GM10248 (cell line): ENCODE measurements around the gene DOCK11.

Experiments used
- CTCF ChIA-PET: fragments of 300-600 bp; sonication (Branson Sonifier 250); formaldehyde crosslinking; extraction: SDS; loops from one replicate; lab custom pipeline; 2021; ENCODE audit warnings: antibody characterized with exemption; lab: Yijun Ruan, JAX
- POLR2A ChIA-PET: fragments of 350-650 bp; sonication (Branson Sonifier 250); formaldehyde crosslinking; extraction: SDS; loops from one replicate; lab custom pipeline; 2020; ENCODE audit warnings: antibody characterized with exemption; lab: Yijun Ruan, JAX
- DNase-seq: peaks from one replicate; pipeline ENCODE4 v3.0.0; 2012; ENCODE audit errors: extremely low spot score
- TF ChIP-seq, protein P1 (sequence below): IDR thresholded peaks from 2 replicates; pipeline ENCODE4 v1.5.1; 2012; ENCODE audit warnings: mild to moderate bottlenecking, low read depth; ENCODE audit errors: extremely low read depth, missing control alignments, control extremely low read depth

DOCK11 gene

DNA sequence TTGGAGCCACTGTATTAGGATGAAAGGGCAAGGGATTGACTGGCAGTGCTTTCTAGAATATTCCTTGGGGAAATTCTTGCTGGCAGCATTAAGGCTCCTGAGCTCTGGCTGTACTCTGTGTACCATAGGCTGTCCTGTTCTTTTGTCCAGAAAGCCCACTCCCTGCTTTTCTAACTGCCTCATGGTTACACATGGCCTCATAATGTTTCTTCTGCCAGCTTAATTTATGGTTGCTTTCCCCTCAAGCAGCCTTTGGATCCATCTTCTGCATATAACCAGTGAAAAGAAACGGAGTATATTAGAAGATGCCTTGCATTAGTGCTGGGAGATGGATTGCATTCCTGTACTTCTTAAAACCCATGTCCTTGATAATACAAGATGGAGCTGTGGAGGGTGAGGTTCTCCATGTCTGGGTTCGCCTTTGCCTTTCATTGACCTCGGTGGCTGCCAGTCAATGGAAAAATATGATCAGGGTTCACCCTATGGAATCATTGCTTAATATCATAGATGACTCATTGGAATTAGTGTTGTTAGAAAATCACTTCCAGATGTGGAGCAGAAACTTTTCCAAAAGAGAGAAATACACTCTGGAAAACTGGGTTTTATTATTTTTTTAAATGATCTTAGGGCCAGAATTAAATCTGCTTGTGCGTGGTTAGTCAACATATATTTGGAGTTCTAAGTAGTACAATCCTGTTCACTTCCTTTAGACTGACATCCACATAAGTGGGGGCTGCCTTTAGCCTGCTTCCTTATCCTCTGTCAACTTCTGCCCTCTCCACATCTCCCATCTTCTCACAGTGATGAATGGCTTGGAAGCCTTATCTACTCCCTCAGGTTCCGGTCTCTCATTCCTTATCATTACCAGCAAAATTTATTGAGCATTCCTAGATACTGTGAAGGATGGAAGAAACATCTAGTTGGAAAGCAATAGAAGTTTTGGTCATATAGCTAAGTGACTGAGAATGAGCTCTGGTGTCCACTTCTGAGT, 24.9 kb downstream of the DOCK11 start:
- ChIA-PET POLR2A (no interaction called here), CTCF (interaction anchor here (1.0 to 1.1 kb wide), 2 partner anchors 17 to 20 kb away, joined by 3 read pairs; no protein-coding TSS in a partner anchor)

DNA sequence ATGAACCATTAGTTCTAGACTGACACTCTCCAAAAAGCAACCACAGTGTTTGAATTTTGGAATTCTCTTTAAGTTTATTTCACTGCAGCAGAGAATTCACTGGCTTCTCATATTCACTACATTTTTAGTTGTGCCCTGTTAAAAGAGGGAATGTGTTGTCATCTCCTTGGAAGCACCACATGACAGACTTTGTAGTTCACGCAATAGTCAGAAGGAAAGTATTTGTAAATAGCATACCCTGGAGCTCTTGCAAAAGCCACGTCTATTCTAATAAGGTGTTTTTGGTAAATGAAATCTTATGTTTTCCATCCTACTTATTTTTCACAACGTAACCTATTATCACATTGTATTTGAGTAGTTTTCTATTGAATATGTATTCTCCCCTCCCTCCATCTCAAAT, 25.8 kb downstream of the DOCK11 start:
- POLR2A ChIA-PET: no interaction called here
- no peak for DNase-seq
- CTCF ChIA-PET: interaction anchor here (1.0 to 1.1 kb wide), 2 partner anchors 16 to 19 kb away, joined by 3 read pairs; no protein-coding TSS in a partner anchor
- TF ChIP-seq, protein P1, sequence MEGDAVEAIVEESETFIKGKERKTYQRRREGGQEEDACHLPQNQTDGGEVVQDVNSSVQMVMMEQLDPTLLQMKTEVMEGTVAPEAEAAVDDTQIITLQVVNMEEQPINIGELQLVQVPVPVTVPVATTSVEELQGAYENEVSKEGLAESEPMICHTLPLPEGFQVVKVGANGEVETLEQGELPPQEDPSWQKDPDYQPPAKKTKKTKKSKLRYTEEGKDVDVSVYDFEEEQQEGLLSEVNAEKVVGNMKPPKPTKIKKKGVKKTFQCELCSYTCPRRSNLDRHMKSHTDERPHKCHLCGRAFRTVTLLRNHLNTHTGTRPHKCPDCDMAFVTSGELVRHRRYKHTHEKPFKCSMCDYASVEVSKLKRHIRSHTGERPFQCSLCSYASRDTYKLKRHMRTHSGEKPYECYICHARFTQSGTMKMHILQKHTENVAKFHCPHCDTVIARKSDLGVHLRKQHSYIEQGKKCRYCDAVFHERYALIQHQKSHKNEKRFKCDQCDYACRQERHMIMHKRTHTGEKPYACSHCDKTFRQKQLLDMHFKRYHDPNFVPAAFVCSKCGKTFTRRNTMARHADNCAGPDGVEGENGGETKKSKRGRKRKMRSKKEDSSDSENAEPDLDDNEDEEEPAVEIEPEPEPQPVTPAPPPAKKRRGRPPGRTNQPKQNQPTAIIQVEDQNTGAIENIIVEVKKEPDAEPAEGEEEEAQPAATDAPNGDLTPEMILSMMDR: no peak

More for the DNA sequence above, 24.9 kb downstream of the DOCK11 start:
- DNase-seq: no peak
- TF ChIP-seq, protein P1: no peak

DNA sequence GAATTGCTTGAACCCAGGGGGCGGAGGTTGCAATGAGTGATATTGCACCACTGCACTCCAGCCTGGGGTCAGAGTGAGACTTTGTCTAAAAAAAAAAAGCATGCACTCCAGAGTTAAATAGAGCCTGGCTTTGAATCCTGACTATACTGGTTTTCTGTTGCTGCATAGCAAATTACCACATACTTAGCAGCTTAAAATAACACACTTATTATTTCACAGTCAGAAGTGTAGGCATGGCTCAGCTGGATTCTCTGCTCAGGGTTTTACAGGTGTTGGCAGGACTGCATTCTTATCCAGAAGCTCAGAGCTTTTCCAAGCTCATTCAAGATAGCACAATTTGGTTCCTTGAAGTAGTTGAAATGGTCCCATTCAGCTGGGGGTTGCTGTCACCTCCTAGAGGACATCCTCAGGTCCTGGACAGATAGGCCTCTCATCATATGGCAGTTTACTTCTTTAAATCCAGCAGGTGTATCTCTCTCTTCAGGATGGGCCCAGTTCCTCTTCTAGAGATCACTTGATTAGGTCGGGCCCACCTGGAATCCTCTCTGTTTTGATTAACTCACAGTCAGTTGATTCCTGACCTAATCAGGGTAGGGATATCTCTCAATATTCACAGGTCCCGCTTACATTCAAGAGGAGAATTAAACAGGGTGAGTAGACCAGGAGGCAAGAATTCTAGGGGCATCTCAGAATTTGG, 26.8 kb downstream of the DOCK11 start:
- CTCF ChIA-PET: no interaction called here
- POLR2A ChIA-PET: no interaction called here
- DNase-seq: no peak
- TF ChIP-seq, protein P1: no peak

DNA sequence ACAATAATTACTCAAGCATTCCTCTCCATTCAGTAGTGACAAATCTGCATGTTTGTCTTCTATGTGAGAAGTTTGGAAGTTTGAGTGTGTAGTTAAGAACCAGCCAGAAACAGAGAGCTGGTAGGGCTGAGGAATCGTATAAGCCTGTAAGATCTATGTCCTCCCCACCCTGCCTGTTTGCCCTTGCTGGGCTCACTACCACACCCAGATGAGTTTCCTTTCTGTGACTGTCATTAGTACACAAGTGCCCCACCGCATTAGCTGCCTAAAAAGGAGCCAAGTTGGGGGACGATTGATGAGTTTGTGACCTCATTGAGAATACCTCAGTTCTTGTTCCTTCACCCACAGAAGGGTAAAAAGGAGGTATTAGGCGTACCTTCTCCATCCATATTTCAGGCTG, 28.3 kb downstream of the DOCK11 start:
- ChIA-PET CTCF (no interaction called here), POLR2A (no interaction called here)
- TF ChIP-seq, protein P1: no peak
- no peak for DNase-seq

DNA sequence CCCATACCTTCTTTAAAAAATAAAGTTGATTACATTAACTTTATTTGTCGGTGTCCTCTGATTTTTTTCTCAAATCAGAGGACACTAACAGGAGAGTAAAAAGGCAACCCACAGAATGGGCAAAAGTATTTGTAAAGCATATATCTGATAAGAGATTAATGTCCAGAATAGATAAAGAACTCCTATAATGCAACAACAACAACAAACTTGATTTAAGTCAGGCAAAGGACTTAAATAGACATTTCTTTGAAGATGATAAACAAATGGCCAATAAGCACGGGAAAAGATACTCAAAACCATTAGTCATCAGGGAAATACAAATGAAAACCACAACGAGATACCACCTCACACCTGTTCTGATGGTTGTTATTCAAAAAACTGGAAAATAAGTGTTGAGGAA, 28.7 kb downstream of the DOCK11 start:
- ChIA-PET POLR2A (no interaction called here), CTCF (no interaction called here)
- TF ChIP-seq, protein P1: no peak
- DNase-seq: no peak

DNA sequence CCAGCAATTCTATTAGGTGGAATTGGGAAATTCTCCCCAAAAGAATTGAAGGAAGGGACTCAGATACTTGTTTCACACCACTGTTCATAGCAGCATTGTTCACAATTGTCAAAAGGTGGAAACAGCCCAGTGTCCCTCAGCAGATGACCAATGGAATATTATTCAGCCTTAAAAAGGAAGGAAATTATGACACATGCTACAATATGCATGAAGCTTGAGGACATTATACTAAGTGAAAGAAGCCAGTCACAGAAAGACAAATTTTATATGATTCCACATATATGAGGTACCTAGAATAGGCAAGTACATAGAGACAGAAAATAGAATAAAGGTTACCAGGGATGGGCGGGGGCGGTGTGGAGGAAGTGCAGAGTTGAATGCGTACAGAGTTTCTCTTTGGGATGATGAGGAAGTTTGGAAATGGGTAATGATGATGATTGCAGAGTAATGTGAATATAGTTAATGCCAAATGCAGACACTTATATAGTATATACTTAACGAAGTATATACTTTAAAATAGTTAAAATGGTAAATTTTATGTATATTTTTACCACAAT, 29.6 kb downstream of the DOCK11 start:
- POLR2A ChIA-PET: no interaction called here
- CTCF ChIA-PET: no interaction called here
- TF ChIP-seq, protein P1: no peak
- no peak for DNase-seq
